Measurements from ENCODE around the gene NCKAP5.

Gene NCKAP5

GRCh38 chr2:133573491-133574162 is 5.4 kb upstream of the NCKAP5 start:
- no peak for DNase-seq

- DNase-seq = no peak
These were observed 3.0 kb upstream of the NCKAP5 start for GRCh38 chr2:133571249-133571648.

- DNase-seq = no peak
These were observed 2.3 kb upstream of the NCKAP5 start for GRCh38 chr2:133570542-133570941.

- no peak for DNase-seq
These were observed 1.1 kb upstream of the NCKAP5 start for GRCh38 chr2:133569286-133569830.

DNA sequence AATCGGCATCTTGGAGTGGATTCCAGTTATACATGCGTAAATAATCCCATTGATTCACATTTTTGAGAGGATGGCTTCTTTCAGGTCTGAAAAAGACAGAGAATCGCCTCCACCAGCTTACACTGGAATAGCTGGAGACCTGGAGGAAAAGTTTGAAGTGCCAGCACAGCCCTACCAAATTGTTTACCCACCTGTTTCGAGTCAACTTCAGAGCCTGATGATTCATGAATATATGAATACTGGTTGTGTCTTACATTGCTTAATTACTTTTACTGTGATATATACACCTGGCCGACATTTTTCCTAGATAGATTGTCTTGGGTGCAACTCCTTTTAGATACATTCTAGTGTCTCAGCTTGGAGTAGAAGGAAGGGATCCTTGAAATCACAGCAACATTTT is 335 bp upstream of the NCKAP5 start:
- DNase-seq = no peak

DNA sequence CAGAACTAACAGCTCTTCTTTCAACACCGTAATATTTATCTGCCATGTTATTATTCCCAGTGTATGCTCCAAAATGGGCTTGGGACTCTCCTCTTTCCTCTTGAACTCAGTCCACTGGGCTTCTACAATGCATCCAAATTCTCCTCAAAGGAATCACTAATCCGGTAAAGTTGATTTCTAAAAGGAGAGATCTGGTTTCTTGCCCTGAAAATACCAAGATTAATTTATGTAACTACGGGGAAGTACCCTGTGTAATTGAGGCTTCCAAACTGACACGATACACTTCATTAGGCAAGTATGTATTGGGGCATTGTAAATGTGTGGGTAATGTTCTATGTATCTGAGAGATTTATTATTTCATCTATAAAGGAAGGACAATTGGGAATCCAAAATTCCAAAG is 5.7 kb downstream of the NCKAP5 start:
- no peak for DNase-seq

DNA sequence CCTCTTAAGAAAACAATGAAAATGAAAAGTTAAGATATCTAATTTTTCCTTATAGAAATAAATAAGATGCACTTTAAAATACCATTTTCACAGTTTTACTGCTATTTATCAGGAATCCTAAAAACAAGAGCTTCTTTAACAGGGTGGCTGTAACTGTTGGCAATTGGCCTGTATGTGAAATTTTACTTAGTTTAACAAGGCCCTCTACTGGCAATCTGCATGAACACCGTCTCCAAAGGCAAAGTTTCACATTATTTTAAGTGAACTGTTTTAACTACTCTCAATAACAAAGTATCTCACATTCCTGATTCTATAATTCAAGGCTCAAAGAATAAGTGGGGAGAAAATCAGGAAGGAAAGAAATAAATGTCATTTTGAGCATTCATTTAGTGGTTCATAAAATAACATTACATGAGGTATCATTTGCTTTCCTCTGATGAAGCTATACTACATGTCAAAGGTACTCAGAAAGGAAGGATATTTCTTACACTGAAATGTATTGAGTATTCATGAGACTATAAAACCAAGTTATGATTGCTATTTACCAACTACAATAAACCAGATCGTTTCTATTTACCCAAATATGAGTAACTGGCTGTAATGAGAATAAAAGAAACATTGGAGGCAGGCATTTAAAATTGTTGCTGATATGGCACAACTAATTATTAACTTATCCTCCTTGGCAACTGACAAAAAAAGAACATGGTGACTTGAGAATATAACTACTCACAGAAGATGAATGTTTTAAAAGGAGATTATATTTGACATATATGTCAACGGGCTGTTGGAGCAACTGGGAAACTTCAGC is 7.0 kb downstream of the NCKAP5 start:
- DNase-seq = no peak

GRCh38 chr2:133557614-133558013 is 10.6 kb downstream of the NCKAP5 start:
- no peak for DNase-seq

- DNase-seq = no peak
These were observed 14.3 kb downstream of the NCKAP5 start for GRCh38 chr2:133553838-133554408.

- DNase-seq = no peak
These were observed 15.0 kb downstream of the NCKAP5 start for GRCh38 chr2:133553251-133553650.

- no peak for DNase-seq
These were observed 15.4 kb downstream of the NCKAP5 start for GRCh38 chr2:133552821-133553220.

GRCh38 chr2:133541797-133542196 is 26.5 kb downstream of the NCKAP5 start:
- no peak for DNase-seq

GRCh38 chr2:133541376-133541775 is 26.9 kb downstream of the NCKAP5 start:
- DNase-seq = no peak

DNA sequence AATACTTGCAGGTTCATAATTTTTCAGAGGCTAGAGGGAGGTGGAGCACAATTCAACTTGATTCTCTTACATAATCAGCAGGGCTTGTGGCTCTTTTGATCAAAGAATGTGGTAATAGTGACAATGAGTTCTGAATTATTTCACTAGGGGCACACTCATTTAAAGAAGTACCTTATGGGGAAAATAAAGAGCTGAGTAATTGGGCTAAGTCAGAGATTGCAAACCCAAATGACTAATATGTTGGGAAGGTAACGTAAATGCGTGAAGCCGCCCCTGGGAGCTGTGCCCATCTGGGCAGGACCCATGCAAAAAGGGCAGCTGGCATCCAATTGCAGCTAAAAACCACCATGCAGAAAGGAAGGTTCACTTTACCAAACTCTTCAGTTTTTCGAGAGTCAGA is 35.3 kb downstream of the NCKAP5 start:
- no peak for DNase-seq

GRCh38 chr2:133531382-133531781 is 36.9 kb downstream of the NCKAP5 start:
- DNase-seq = no peak

- DNase-seq = no peak
These were observed 37.6 kb downstream of the NCKAP5 start for GRCh38 chr2:133530645-133531044.

- no peak for DNase-seq
These were observed 41.5 kb downstream of the NCKAP5 start for GRCh38 chr2:133526530-133527300.

GRCh38 chr2:133525613-133526529 is 42.4 kb downstream of the NCKAP5 start:
- DNase-seq = no peak

GRCh38 chr2:133525090-133525489 is 43.2 kb downstream of the NCKAP5 start:
- no peak for DNase-seq

DNA sequence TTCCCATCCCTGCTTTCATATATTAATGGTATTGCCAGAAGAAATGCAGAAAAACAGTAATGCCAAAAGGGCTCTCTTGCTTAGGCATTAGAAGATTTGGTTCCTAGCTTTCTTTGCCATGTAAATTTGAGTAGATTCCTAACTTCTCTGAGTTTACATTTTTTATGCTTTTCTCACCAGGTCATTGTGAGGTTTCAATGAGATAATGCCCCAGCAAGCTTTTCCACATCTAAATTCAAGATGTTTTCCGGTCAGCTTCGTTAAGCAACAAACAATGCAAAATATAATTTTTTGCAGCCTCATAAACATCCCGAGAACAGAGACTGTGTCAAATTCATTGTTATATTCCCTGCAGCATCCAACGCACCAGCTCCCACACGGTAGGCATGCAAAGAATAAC is 44.9 kb downstream of the NCKAP5 start:
- no peak for DNase-seq

DNA sequence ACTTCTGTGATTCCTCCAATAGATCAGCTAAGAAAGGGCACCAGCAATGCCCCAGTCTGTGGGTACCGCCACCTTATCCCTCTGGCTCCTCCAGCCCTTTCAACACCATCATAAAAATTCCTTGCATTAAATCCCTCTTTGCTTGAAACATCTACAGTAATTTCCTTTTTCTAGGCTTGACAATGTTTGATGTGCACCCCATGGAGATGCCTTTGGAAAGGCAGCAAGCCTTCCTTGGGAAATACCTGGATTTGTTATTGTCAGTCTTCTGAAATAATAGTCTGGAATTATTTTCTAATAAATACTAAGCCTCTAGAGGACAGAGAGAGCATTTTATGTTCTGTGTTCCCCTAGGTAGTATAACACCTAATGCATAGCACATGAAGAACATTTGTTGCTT is 46.1 kb downstream of the NCKAP5 start:
- DNase-seq = no peak

GRCh38 chr2:133521146-133521745 is 47.0 kb downstream of the NCKAP5 start:
- no peak for DNase-seq
